Mesendoderm (in vitro differentiated cells): ENCODE measurements around the gene SEMA3C.

Source experiments
- DNase-seq: peaks from one replicate; pipeline ENCODE4 v3.0.0; 2013
- H2AK5ac ChIP-seq: 2 replicates; pipeline ENCODE4 v1.6.1; 2013; ENCODE audit warnings: low read length, inconsistent platforms
- H2BK120ac ChIP-seq: 2 replicates; pipeline ENCODE4 v1.6.1; 2013; ENCODE audit warnings: low read depth, mild to moderate bottlenecking, low read length, moderate library complexity, mixed read lengths
- H2BK15ac ChIP-seq: replicated peaks from 2 replicates; pipeline ENCODE4 v1.6.1; 2013; ENCODE audit warnings: low read depth, mild to moderate bottlenecking, moderate library complexity
- H2BK5ac ChIP-seq: 2 replicates; pipeline ENCODE4 v1.6.1; 2013; ENCODE audit warnings: low read length, inconsistent platforms
- H3K18ac ChIP-seq: 2 replicates; pipeline ENCODE4 v1.6.1; 2013; ENCODE audit warnings: mild to moderate bottlenecking, low read length, mixed read lengths
- H3K23ac ChIP-seq: one replicate; pipeline ENCODE4 v1.6.1; 2013; ENCODE audit warnings: low read length
- H3K27ac ChIP-seq: 2 replicates; pipeline ENCODE4 v1.5.1; 2013; ENCODE audit warnings: low read depth, mild to moderate bottlenecking, inconsistent platforms, low read length, moderate library complexity
- H3K27me3 ChIP-seq: 2 replicates; pipeline ENCODE4 v1.6.1; 2013; ENCODE audit warnings: low read length, control low read depth, mild to moderate bottlenecking, inconsistent platforms; ENCODE audit not compliant: insufficient read depth, poor library complexity
- H3K36me3 ChIP-seq: 2 replicates; pipeline ENCODE4 v1.6.1; 2013; ENCODE audit warnings: low read length, inconsistent platforms; ENCODE audit not compliant: control insufficient read depth, insufficient read depth
- H3K4ac ChIP-seq: one replicate; pipeline ENCODE4 v1.6.1; 2013; ENCODE audit warnings: low read depth, mild to moderate bottlenecking, low read length, moderate library complexity
- H3K4me1 ChIP-seq: 2 replicates; pipeline ENCODE4 v1.6.1; 2013; ENCODE audit warnings: low read depth, low read length, inconsistent platforms; ENCODE audit not compliant: control insufficient read depth
- H3K4me2 ChIP-seq: 2 replicates; pipeline ENCODE4 v1.6.1; 2013; ENCODE audit warnings: low read length
- H3K4me3 ChIP-seq: 2 replicates; pipeline ENCODE4 v1.5.1; 2013; ENCODE audit warnings: mild to moderate bottlenecking, low read length
- H3K56ac ChIP-seq: one replicate; pipeline ENCODE4 v1.6.1; 2013; ENCODE audit warnings: low read length
- H3K79me1 ChIP-seq: 2 replicates; pipeline ENCODE4 v1.6.1; 2013; ENCODE audit warnings: low read length, inconsistent platforms
- H3K79me2 ChIP-seq: 2 replicates; pipeline ENCODE4 v1.6.1; 2013; ENCODE audit warnings: mild to moderate bottlenecking, low read length; ENCODE audit not compliant: control insufficient read depth, insufficient read depth
- H3K9ac ChIP-seq: 2 replicates; pipeline ENCODE4 v1.6.1; 2013; ENCODE audit warnings: low read length, inconsistent platforms
- H4K5ac ChIP-seq: one replicate; pipeline ENCODE4 v1.6.1; 2013; ENCODE audit warnings: low read length
- H4K8ac ChIP-seq: one replicate; pipeline ENCODE4 v1.6.1; 2013; ENCODE audit warnings: low read depth, mild to moderate bottlenecking, control low read depth, low read length, moderate library complexity
- WGBS: extraction: QIAGEN DNeasy Blood & Tissue Kit; methylation state at CpG from one replicate; pipeline ENCODE4 v1.1.7; 2013; ENCODE audit warnings: low lambda C conversion rate, missing lambda C conversion rate; ENCODE audit not compliant: insufficient coverage; ENCODE audit errors: extremely low coverage; 5-methylcytosine and 5-hydroxymethylcytosine counted together

The SEMA3C gene

GRCh38 chr7:80835251-80835650 lies 83.6 kb downstream of the SEMA3C start:
- H3K27me3 ChIP-seq = no peaks in the 10 kb centered on the region
- no peak overlapping the region for H3K4me2 ChIP-seq
- no peak overlapping the region for H3K9ac ChIP-seq
- no peak overlapping the region for H4K5ac ChIP-seq
- no peak overlapping the region for H3K18ac ChIP-seq
- DNase-seq = no peak
- no peak overlapping the region for H3K4me3 ChIP-seq
- H3K56ac ChIP-seq = no peak overlapping the region
- H3K4ac ChIP-seq = no peak overlapping the region
- H3K23ac ChIP-seq = no peak overlapping the region
- H2BK5ac ChIP-seq = no peak overlapping the region
- no peaks in the 10 kb centered on the region for H3K79me1 ChIP-seq
- H2AK5ac ChIP-seq = no peak overlapping the region
- WGBS = no CpG with 5 or more reads among the region's 2 CpGs
- no peak overlapping the region for H2BK15ac ChIP-seq
- no peaks in the 10 kb centered on the region for H3K36me3 ChIP-seq
- no peak overlapping the region for H2BK120ac ChIP-seq
- H4K8ac ChIP-seq = no peak overlapping the region
- H3K27ac ChIP-seq = no peak overlapping the region
- H3K79me2 ChIP-seq = no peaks in the 10 kb centered on the region
- H3K4me1 ChIP-seq = no peaks in the 10 kb centered on the region

GRCh38 chr7:80833289-80834268 lies 85.3 kb downstream of the SEMA3C start:
- H3K4me1 ChIP-seq = no peaks in the 10 kb centered on the region
- H3K27ac ChIP-seq = no peak overlapping the region
- H3K79me2 ChIP-seq = no peaks in the 10 kb centered on the region
- H4K5ac ChIP-seq = no peak overlapping the region
- H3K27me3 ChIP-seq = no peaks in the 10 kb centered on the region
- no peak overlapping the region for H4K8ac ChIP-seq
- H2BK5ac ChIP-seq = no peak overlapping the region
- no peak overlapping the region for H3K9ac ChIP-seq
- H2BK15ac ChIP-seq = no peak overlapping the region
- no peak overlapping the region for H3K56ac ChIP-seq
- no peaks in the 10 kb centered on the region for H3K36me3 ChIP-seq
- no peak overlapping the region for H2BK120ac ChIP-seq
- no peak overlapping the region for H3K4me3 ChIP-seq
- H3K18ac ChIP-seq = no peak overlapping the region
- H3K79me1 ChIP-seq = no peaks in the 10 kb centered on the region
- H3K23ac ChIP-seq = no peak overlapping the region
- no peak for DNase-seq
- H3K4me2 ChIP-seq = no peak overlapping the region
- H2AK5ac ChIP-seq = no peak overlapping the region
- WGBS = no CpG with 5 or more reads among the region's 10 CpGs
- no peak overlapping the region for H3K4ac ChIP-seq

- Histone ChIP-seq H3K9ac (no peak overlapping the region), H3K4me1 (no peaks in the 10 kb centered on the region), H3K36me3 (no peaks in the 10 kb centered on the region), H3K4me3 (no peak overlapping the region), H3K79me1 (no peaks in the 10 kb centered on the region), H2BK5ac (no peak overlapping the region), H3K27me3 (no peaks in the 10 kb centered on the region), H3K18ac (no peak overlapping the region), H4K5ac (no peak overlapping the region), H3K4me2 (no peak overlapping the region), H3K4ac (no peak overlapping the region), H4K8ac (no peak overlapping the region), H2BK120ac (no peak overlapping the region), H2AK5ac (no peak overlapping the region), H3K23ac (no peak overlapping the region), H3K79me2 (no peaks in the 10 kb centered on the region), H3K56ac (no peak overlapping the region), H2BK15ac (no peak overlapping the region), H3K27ac (no peak overlapping the region)
- no peak for DNase-seq
Observed at GRCh38 chr7:80832006-80832405, 86.8 kb downstream of the SEMA3C start.

GRCh38 chr7:80830584-80831285 lies 88.1 kb downstream of the SEMA3C start:
- no peak overlapping the region for H3K9ac ChIP-seq
- WGBS = no CpG with 5 or more reads among the region's 3 CpGs

GRCh38 chr7:80830010-80830409 lies 88.8 kb downstream of the SEMA3C start:
- Histone ChIP-seq H2BK120ac (no peak overlapping the region), H3K23ac (no peak overlapping the region), H4K8ac (no peak overlapping the region), H2AK5ac (no peak overlapping the region), H3K4ac (no peak overlapping the region), H4K5ac (no peak overlapping the region), H2BK15ac (no peak overlapping the region), H3K27me3 (no peaks in the 10 kb centered on the region), H3K9ac (no peak overlapping the region), H3K36me3 (no peaks in the 10 kb centered on the region), H3K79me1 (no peaks in the 10 kb centered on the region), H3K4me1 (no peaks in the 10 kb centered on the region), H3K4me3 (no peak overlapping the region), H3K56ac (no peak overlapping the region), H3K18ac (no peak overlapping the region), H3K79me2 (no peaks in the 10 kb centered on the region), H2BK5ac (no peak overlapping the region), H3K27ac (no peak overlapping the region), H3K4me2 (no peak overlapping the region)
- no peak for DNase-seq
- WGBS = no CpG with 5 or more reads among the region's 1 CpG

More at GRCh38 chr7:80830584-80831285, 88.1 kb downstream of the SEMA3C start:
- Histone ChIP-seq H3K27me3 (no peaks in the 10 kb centered on the region), H3K4me3 (no peak overlapping the region), H3K56ac (no peak overlapping the region), H3K79me2 (no peaks in the 10 kb centered on the region), H4K8ac (no peak overlapping the region), H3K18ac (no peak overlapping the region), H4K5ac (no peak overlapping the region), H2BK15ac (no peak overlapping the region), H3K79me1 (no peaks in the 10 kb centered on the region), H3K36me3 (no peaks in the 10 kb centered on the region), H2AK5ac (no peak overlapping the region), H3K4ac (no peak overlapping the region), H2BK5ac (no peak overlapping the region), H2BK120ac (no peak overlapping the region), H3K27ac (no peak overlapping the region), H3K23ac (no peak overlapping the region), H3K4me2 (no peak overlapping the region), H3K4me1 (no peaks in the 10 kb centered on the region)
- no peak for DNase-seq
